Keratinocyte (primary cell): ENCODE results near the gene MXD3. TPM values are rescaled to one million over a fixed set of nuclear protein-coding genes. Genes with fewer than 3 reads are reported as not detected.

ENCODE experiments used
- DNase-seq: peaks from one replicate; pipeline ENCODE4 v3.0.0-alpha.2; 2011; ENCODE audit warnings: low read depth, missing footprints, low spot score
- FAIRE-seq: peaks from 2 replicates; lab custom pipeline; 2011; peaks lifted over from hg19 to GRCh38; lab: Jason Lieb, UNC
- H2AFZ ChIP-seq: 2 replicates; pipeline ENCODE4 v1.6.0; 2012; ENCODE audit warnings: low read length, control low read depth, inconsistent platforms; ENCODE audit not compliant: control insufficient read depth
- H3K27ac ChIP-seq: 2 replicates; pipeline ENCODE4 v1.5.1; 2011; ENCODE audit warnings: low read length; ENCODE audit not compliant: control insufficient read depth, insufficient read depth
- H3K27me3 ChIP-seq: 3 replicates; pipeline ENCODE4 v1.6.0; 2011; ENCODE audit warnings: low read length; ENCODE audit not compliant: control insufficient read depth, insufficient read depth; ENCODE audit errors: extremely low read depth
- H3K36me3 ChIP-seq, 2 experiments: 2 replicates in 1 of 2; 3 replicates in 1 of 2; pipeline ENCODE4 v1.5.1; 2011; ENCODE audit warnings: low read length in 2 of 2, mild to moderate bottlenecking in 1 of 2; ENCODE audit not compliant: control insufficient read depth in 2 of 2, insufficient read depth in 2 of 2; ENCODE audit errors: extremely low read depth in 1 of 2
- H3K4me1 ChIP-seq: 3 replicates; pipeline ENCODE4 v1.5.1; 2011; ENCODE audit warnings: low read length; ENCODE audit not compliant: control insufficient read depth, insufficient read depth; ENCODE audit errors: extremely low read depth
- H3K4me2 ChIP-seq: 3 replicates; pipeline ENCODE4 v1.6.0; 2011; ENCODE audit warnings: low read depth, low read length; ENCODE audit not compliant: control insufficient read depth, insufficient read depth; ENCODE audit errors: extremely low read depth
- H3K4me3 ChIP-seq, 3 experiments: fragments of 200-600 bp in 1 of 3; sonication (generic) in 1 of 3; 2 replicates in 2 of 3; 3 replicates in 1 of 3; pipeline ENCODE4 v1.5.1; 2011 to 2016; ENCODE audit warnings: low read length in 3 of 3, mild to moderate bottlenecking in 3 of 3, control low read depth in 2 of 3, inconsistent platforms in 1 of 3, low read depth in 1 of 3, mixed read lengths in 1 of 3, mixed run types in 1 of 3, moderate library complexity in 1 of 3; ENCODE audit not compliant: control insufficient read depth in 2 of 3, insufficient read depth in 2 of 3; ENCODE audit errors: extremely low read depth in 1 of 3
- H3K79me2 ChIP-seq: 2 replicates; pipeline ENCODE4 v1.6.0; 2012; ENCODE audit warnings: low read length; ENCODE audit not compliant: control insufficient read depth, insufficient read depth
- H3K9ac ChIP-seq: 3 replicates; pipeline ENCODE4 v1.6.0; 2011; ENCODE audit warnings: low read length; ENCODE audit not compliant: control insufficient read depth, insufficient read depth; ENCODE audit errors: extremely low read depth
- H3K9me1 ChIP-seq: 3 replicates; pipeline ENCODE4 v1.6.0; 2011; ENCODE audit warnings: low read length; ENCODE audit not compliant: control insufficient read depth, insufficient read depth; ENCODE audit errors: extremely low read depth
- H3K9me3 ChIP-seq: 2 replicates; pipeline ENCODE4 v1.5.1; 2012; ENCODE audit warnings: low read depth, low read length; ENCODE audit not compliant: control insufficient read depth
- H4K20me1 ChIP-seq: 3 replicates; pipeline ENCODE4 v1.6.0; 2011; ENCODE audit warnings: low read length; ENCODE audit not compliant: control insufficient read depth, insufficient read depth; ENCODE audit errors: extremely low read depth
- CTCF ChIP-seq, 3 experiments: IDR thresholded peaks in 1 of 3; conservative IDR thresholded peaks in 1 of 3; optimal IDR thresholded peaks in 1 of 3; 2 replicates in 2 of 3; 3 replicates in 1 of 3; pipeline versions ENCODE3 to v1.5.1; 2011; ENCODE audit warnings: low read length in 3 of 3, mild to moderate bottlenecking in 3 of 3, moderate library complexity in 2 of 3, control low read depth in 1 of 3, inconsistent platforms in 1 of 3; ENCODE audit not compliant: insufficient read depth in 2 of 3; ENCODE audit errors: extremely low read depth in 1 of 3
- EZH2 ChIP-seq: IDR thresholded peaks from one replicate; pipeline ENCODE4 v1.6.1; 2012; ENCODE audit warnings: inconsistent platforms, mild to moderate bottlenecking, low read length, moderate library complexity
- dilution Hi-C: fragments of 300-500 bp; cut with MboI; formaldehyde crosslinking; loops from one replicate; pipeline ENCODE4 v1.7.0; 2020; ENCODE audit warnings: low sequenced_read_pairs; ENCODE audit not compliant: extremely low pct_ligation_motif_present
- polyA plus RNA-seq, 5 experiments: library from polyadenylated mRNA; depleted of rRNA in 3 of 5; stranded (reverse) in 3 of 5; stranded (forward) in 1 of 5; unstranded in 1 of 5; fragments of >200 nt; gene quantifications; 1 replicate in 1 of 5; 2 replicates in 3 of 5; 3 replicates in 1 of 5; pipeline versions ENCODE4 v1.2.1 to v1.2.3, GENCODE V29; 2011 to 2012; ENCODE audit warnings: missing spikeins in 2 of 5, low read depth in 1 of 5, low replicate concordance in 1 of 5

MXD3 gene
- polyA plus RNA-seq, 1 donor (not counting 4 experiments of a cell fraction or from before 2014, with no cell fraction given) = 0.97 TPM

- Histone ChIP-seq H3K79me2 (no peaks in the 10 kb centered on the region), H3K27ac (no peak overlapping the region), H4K20me1 (peaks cover 2% of the 10 kb centered on the region), H3K36me3 (peaks cover 29 to 32% of the 10 kb centered on the region in 2 experiments), H3K9me3 (no peaks in the 10 kb centered on the region), H3K9ac (no peak overlapping the region), H3K9me1 (peaks cover 7% of the 10 kb centered on the region), H3K27me3 (no peaks in the 10 kb centered on the region), H2AFZ (no peak overlapping the region), H3K4me3 (no peak overlapping the region), H3K4me1 (peaks cover 11% of the 10 kb centered on the region), H3K4me2 (no peak overlapping the region)
- DNase-seq = no peak
- dilution Hi-C loops = no loop called here
- no peak for FAIRE-seq
- TF ChIP-seq CTCF (optimal IDR thresholded peaks at IDR 0.05 in 1 of 3, IDR thresholded peaks at IDR 0.05 in 1 of 3, conservative IDR thresholded peaks at IDR 0.05 in 1 of 3; ENCODE audit: extremely low read depth in 1 of 3, insufficient read depth in 2 of 3, low read length in 3 of 3) (no peak), EZH2 (no peak)
These were observed 15.8 kb downstream of the MXD3 start for GRCh38 chr5:177295924-177296323.

- TF ChIP-seq CTCF (optimal IDR thresholded peaks at IDR 0.05 in 1 of 3, IDR thresholded peaks at IDR 0.05 in 1 of 3, conservative IDR thresholded peaks at IDR 0.05 in 1 of 3; ENCODE audit: extremely low read depth in 1 of 3, insufficient read depth in 2 of 3, low read length in 3 of 3) (no peak), EZH2 (no peak)
- Histone ChIP-seq H4K20me1 (no peaks in the 10 kb centered on the region), H3K9me3 (no peaks in the 10 kb centered on the region), H3K9ac (no peak overlapping the region), H3K9me1 (no peaks in the 10 kb centered on the region), H3K36me3 (peaks cover 29 to 33% of the 10 kb centered on the region in 2 experiments), H3K27ac (no peak overlapping the region), H3K4me1 (peaks cover 1% of the 10 kb centered on the region), H3K27me3 (no peaks in the 10 kb centered on the region), H2AFZ (no peak overlapping the region), H3K79me2 (no peaks in the 10 kb centered on the region), H3K4me2 (no peak overlapping the region), H3K4me3 (no peak overlapping the region)
- DNase-seq (no peak), FAIRE-seq (no peak)
- dilution Hi-C loops = no loop called here
These were observed 17.1 kb downstream of the MXD3 start for GRCh38 chr5:177294632-177295031.
